Measurements from ENCODE around the gene GIGYF1.
A peak's percentile ranks its signal among the peaks of the same experiment; 100 is the strongest.

GIGYF1 gene

GRCh38 chr7:100649826-100650565 is 44.1 kb downstream of the GIGYF1 start:
- WGBS, 2 experiments = 89 to 90% methylated on average over 15 of the region's 15 CpGs
- peaks cover 7% of the 10 kb centered on the region for H3K27me3 ChIP-seq (ENCODE audit: control insufficient read depth, insufficient read depth, low read length, poor library complexity, severe bottlenecking)

GRCh38 chr7:100642534-100642907 is 51.5 kb downstream of the GIGYF1 start:
- no peak overlapping the region for H3K4me3 ChIP-seq (ENCODE audit: insufficient read depth, low read depth, low read length)
- H3K27ac ChIP-seq (ENCODE audit: insufficient read depth, low read depth, low read length, poor library complexity, severe bottlenecking) = no peak overlapping the region
- H3K27me3 ChIP-seq (ENCODE audit: control insufficient read depth, insufficient read depth, low read length, poor library complexity, severe bottlenecking) = no peaks in the 10 kb centered on the region
- H3K9me3 ChIP-seq (ENCODE audit: control insufficient read depth, low read length) = no peaks in the 10 kb centered on the region
- no peaks in the 10 kb centered on the region for H3K36me3 ChIP-seq (ENCODE audit: control insufficient read depth, insufficient read depth, low read length)
- peaks cover 5% of the 10 kb centered on the region for H3K4me1 ChIP-seq (ENCODE audit: control insufficient read depth, insufficient read depth, low read length)
- 81 to 83% methylated on average over 11 of the region's 11 CpGs for WGBS, 2 experiments

More at GRCh38 chr7:100649826-100650565, 44.1 kb downstream of the GIGYF1 start:
- peaks cover 5% of the 10 kb centered on the region for H3K4me1 ChIP-seq (ENCODE audit: control insufficient read depth, insufficient read depth, low read length)
- no peaks in the 10 kb centered on the region for H3K36me3 ChIP-seq (ENCODE audit: control insufficient read depth, insufficient read depth, low read length)
- no peak overlapping the region for H3K27ac ChIP-seq (ENCODE audit: insufficient read depth, low read depth, low read length, poor library complexity, severe bottlenecking)
- no peaks in the 10 kb centered on the region for H3K9me3 ChIP-seq (ENCODE audit: control insufficient read depth, low read length)
- H3K4me3 ChIP-seq (ENCODE audit: insufficient read depth, low read depth, low read length) = no peak overlapping the region

GRCh38 chr7:100641860-100642533 is 52.1 kb downstream of the GIGYF1 start:
- Histone ChIP-seq H3K4me3 (ENCODE audit: insufficient read depth, low read depth, low read length) (no peak overlapping the region), H3K9me3 (ENCODE audit: control insufficient read depth, low read length) (no peaks in the 10 kb centered on the region), H3K27ac (ENCODE audit: insufficient read depth, low read depth, low read length, poor library complexity, severe bottlenecking) (no peak overlapping the region), H3K27me3 (ENCODE audit: control insufficient read depth, insufficient read depth, low read length, poor library complexity, severe bottlenecking) (no peaks in the 10 kb centered on the region), H3K4me1 (ENCODE audit: control insufficient read depth, insufficient read depth, low read length) (no peaks in the 10 kb centered on the region), H3K36me3 (ENCODE audit: control insufficient read depth, insufficient read depth, low read length) (no peaks in the 10 kb centered on the region)
- WGBS, 2 experiments = 92% methylated on average over 10 of the region's 10 CpGs

- no peak within 1 kb of the TSS for H3K4me3 ChIP-seq (ENCODE audit: insufficient read depth, low read depth, low read length)
- no peaks in the 10 kb centered on the region for H3K36me3 ChIP-seq (ENCODE audit: control insufficient read depth, insufficient read depth, low read length)
- H3K9me3 ChIP-seq (ENCODE audit: control insufficient read depth, low read length) = no peaks in the 10 kb centered on the region
- H3K4me1 ChIP-seq (ENCODE audit: control insufficient read depth, insufficient read depth, low read length) = no peaks in the 10 kb centered on the region
- H3K27ac ChIP-seq (ENCODE audit: insufficient read depth, low read depth, low read length, poor library complexity, severe bottlenecking) = no peak within 1 kb of the TSS
- WGBS, 2 experiments = 92 to 93% methylated on average over 10 of the region's 10 CpGs
- H3K27me3 ChIP-seq (ENCODE audit: control insufficient read depth, insufficient read depth, low read length, poor library complexity, severe bottlenecking) = no peaks in the 10 kb centered on the region
Observed at GRCh38 chr7:100641463-100641859, 52.6 kb downstream of the GIGYF1 start, which contains the start of gene TFR2. Gene TFR2 (minus strand): TSS chr7:100641552. CDS start chr7:100641509, 43 bp downstream.

GRCh38 chr7:100640517-100641440 is 53.3 kb downstream of the GIGYF1 start:
- Histone ChIP-seq H3K36me3 (ENCODE audit: control insufficient read depth, insufficient read depth, low read length) (no peaks in the 10 kb centered on the region), H3K27ac (ENCODE audit: insufficient read depth, low read depth, low read length, poor library complexity, severe bottlenecking) (no peak overlapping the region), H3K4me3 (ENCODE audit: insufficient read depth, low read depth, low read length) (no peak overlapping the region), H3K4me1 (ENCODE audit: control insufficient read depth, insufficient read depth, low read length) (no peaks in the 10 kb centered on the region), H3K27me3 (ENCODE audit: control insufficient read depth, insufficient read depth, low read length, poor library complexity, severe bottlenecking) (no peaks in the 10 kb centered on the region), H3K9me3 (ENCODE audit: control insufficient read depth, low read length) (no peaks in the 10 kb centered on the region)
- 87 to 88% methylated on average over 21 to 24 of the region's 24 CpGs for WGBS, 2 experiments

GRCh38 chr7:100639995-100640516 is 54.0 kb downstream of the GIGYF1 start:
- H3K4me3 ChIP-seq (ENCODE audit: insufficient read depth, low read depth, low read length) = no peak overlapping the region
- whole genome bisulfite sequencing, 2 experiments = 65 to 71% methylated on average over 17 of the region's 17 CpGs
- H3K9me3 ChIP-seq (ENCODE audit: control insufficient read depth, low read length) = no peaks in the 10 kb centered on the region
- H3K27ac ChIP-seq (ENCODE audit: insufficient read depth, low read depth, low read length, poor library complexity, severe bottlenecking) = no peak overlapping the region
- H3K27me3 ChIP-seq (ENCODE audit: control insufficient read depth, insufficient read depth, low read length, poor library complexity, severe bottlenecking) = no peaks in the 10 kb centered on the region
- no peaks in the 10 kb centered on the region for H3K36me3 ChIP-seq (ENCODE audit: control insufficient read depth, insufficient read depth, low read length)
- no peaks in the 10 kb centered on the region for H3K4me1 ChIP-seq (ENCODE audit: control insufficient read depth, insufficient read depth, low read length)

- 2 to 3% methylated on average over 72 of the region's 72 CpGs for WGBS, 2 experiments
- Histone ChIP-seq H3K4me1 (ENCODE audit: control insufficient read depth, insufficient read depth, low read length) (no peaks in the 10 kb centered on the region), H3K27ac (ENCODE audit: insufficient read depth, low read depth, low read length, poor library complexity, severe bottlenecking) (no peak overlapping the region), H3K9me3 (ENCODE audit: control insufficient read depth, low read length) (no peaks in the 10 kb centered on the region), H3K4me3 (ENCODE audit: insufficient read depth, low read depth, low read length) (peak overlapping the region; percentile 49), H3K27me3 (ENCODE audit: control insufficient read depth, insufficient read depth, low read length, poor library complexity, severe bottlenecking) (peaks cover 29% of the 10 kb centered on the region), H3K36me3 (ENCODE audit: control insufficient read depth, insufficient read depth, low read length) (no peaks in the 10 kb centered on the region)
Observed at GRCh38 chr7:100632951-100633717, 60.9 kb downstream of the GIGYF1 start.

- Histone ChIP-seq H3K9me3 (ENCODE audit: control insufficient read depth, low read length) (no peaks in the 10 kb centered on the region), H3K27ac (ENCODE audit: insufficient read depth, low read depth, low read length, poor library complexity, severe bottlenecking) (no peak overlapping the region), H3K4me3 (ENCODE audit: insufficient read depth, low read depth, low read length) (no peak overlapping the region), H3K27me3 (ENCODE audit: control insufficient read depth, insufficient read depth, low read length, poor library complexity, severe bottlenecking) (peaks cover 44% of the 10 kb centered on the region), H3K4me1 (ENCODE audit: control insufficient read depth, insufficient read depth, low read length) (peaks cover 5% of the 10 kb centered on the region), H3K36me3 (ENCODE audit: control insufficient read depth, insufficient read depth, low read length) (no peaks in the 10 kb centered on the region)
- WGBS, 2 experiments = 81 to 82% methylated on average over 4 of the region's 4 CpGs
Observed at GRCh38 chr7:100630066-100630465, 64.0 kb downstream of the GIGYF1 start.
